NCI-H146 treated with DMSO at 0.1 percent for 48 hours (cell line): Measurements from ENCODE around the gene DIP2C.

Experiments used
- DNase-seq: peaks from one replicate; lab custom pipeline; 2025; ENCODE audit not compliant: unreplicated experiment; lab: John Stamatoyannopoulos, UW

Gene DIP2C

DNA sequence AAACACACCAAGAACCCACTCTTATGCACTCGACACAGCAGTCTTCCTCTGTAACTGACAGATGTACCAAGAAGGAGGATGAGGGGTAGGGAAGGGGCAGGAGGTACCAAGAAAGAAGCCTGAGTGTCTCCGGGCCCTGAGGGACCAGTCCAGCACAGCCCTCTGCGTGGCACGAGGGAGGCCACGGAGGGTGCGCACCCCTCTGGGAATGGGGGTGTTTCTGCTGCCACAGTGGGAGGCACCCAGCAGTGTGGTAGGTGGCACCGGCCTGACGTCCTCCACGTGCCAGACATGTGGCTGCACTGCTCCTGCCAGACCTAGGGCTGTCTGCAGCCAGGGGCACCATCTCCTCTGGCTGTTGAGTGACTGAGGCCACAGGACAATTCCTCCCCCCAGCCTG, 399.9 kb downstream of the DIP2C start:
- no peak for DNase-seq

DNA sequence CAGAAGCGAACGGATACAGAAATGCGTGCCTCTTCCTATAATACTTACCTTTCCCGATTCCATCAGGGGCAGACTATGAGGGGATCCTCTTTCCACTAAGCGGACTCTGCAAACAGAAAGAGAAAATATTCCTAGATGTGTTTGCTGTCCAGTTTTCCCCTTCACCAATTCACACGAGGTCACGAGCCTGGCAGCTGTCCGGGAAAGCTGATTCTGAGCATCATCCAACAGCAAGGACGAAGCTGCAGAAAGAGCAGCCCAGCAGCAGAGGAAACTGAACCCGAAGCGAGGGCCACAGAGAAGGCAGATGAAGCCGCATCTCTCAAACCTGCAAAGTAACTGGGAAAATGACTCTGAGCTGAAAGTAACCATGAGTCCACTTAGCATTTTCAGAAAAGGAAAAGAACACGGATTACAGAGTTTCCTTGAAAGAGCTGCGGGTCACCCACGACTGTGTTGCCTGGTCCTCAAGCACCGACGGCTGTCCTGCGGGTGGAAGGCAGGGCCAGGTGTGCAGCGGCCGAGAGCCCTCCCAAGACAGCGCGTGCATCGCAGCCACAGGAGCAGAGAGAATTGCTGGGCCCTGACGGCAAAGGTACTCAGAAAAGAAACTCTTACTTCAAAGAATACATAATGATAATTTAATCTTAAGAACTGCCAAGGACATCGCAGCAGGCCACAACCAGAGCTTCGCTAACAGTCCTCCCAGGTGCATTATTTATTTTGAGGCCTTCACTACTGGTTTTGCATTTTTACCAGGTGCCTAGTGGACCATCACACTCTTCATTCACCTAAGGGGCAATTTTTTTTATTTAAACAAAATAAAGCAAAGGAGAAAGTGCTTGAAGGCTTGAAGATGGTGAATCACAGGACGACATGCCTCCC, 400.9 kb downstream of the DIP2C start:
- no peak for DNase-seq

DNA sequence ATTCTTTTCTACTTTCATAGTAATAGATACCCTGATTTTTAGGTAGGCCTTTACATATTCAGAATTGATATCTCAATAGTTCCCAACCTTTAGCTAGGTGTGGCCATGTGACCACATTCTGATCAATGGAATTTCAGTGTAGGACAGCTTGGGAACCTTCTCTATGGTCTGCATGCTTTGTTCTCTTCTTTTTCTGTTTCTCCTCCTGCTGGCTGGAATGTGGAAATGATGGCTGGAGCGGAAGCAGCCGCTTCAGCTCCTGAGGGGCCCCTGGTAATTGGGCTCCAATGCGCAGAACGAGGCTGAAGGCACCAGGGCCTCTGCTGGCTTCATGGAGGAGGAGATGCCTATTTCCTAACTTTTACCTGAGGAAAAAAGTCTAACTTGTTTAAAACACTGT, 401.7 kb downstream of the DIP2C start:
- no peak for DNase-seq

DNA sequence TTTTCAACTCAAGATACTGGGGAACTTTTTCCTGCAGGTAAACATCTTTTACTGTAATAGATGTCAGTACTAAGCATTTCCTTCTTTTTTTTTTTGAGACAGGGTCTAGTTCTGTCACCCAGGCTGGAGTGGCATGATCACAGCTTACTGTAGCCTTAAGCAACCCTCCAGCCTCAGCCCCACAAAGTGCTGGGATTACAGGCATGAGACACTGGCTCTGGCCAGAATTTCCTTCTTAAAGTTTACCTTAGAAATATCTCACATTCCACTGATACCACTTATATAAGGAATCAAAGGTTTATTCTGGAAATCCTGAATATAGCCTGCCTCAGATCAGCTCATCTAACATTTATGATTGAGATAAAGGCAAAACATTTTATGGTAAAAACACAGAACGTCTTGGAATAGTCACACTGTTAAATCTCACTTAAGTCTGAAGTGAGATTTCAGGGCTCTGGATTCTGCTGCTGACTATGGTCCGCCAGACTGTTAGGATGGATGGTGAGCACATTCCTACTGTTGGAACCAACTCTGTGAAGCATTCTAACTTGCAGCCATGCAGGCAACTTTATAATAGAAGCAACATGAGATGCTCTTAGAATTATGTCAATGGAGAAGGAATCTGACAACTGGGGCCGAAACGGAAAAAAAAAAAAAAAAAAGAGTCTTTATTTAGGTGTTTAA, 402.3 kb downstream of the DIP2C start:
- DNase-seq: no peak

DNA sequence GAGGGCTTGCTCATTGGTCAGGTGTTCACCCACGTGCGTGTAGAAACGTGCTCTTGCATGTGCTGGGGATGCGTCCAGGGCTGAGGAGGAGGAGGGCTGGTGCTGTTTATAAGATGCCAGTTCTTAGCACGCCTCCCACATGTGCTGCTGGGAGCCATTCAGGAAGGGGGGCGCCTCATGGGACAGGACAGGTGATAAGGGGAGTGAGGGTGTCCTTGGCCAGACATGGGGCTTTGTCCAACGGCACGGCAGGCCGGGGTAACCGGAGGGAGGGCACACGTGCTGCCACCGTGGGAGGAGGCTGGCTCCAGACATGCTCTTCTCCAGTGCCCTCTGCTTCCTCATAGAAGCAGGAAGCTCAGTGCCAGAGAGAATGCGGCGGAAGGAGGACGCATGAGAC, 404.3 kb downstream of the DIP2C start:
- no peak for DNase-seq

DNA sequence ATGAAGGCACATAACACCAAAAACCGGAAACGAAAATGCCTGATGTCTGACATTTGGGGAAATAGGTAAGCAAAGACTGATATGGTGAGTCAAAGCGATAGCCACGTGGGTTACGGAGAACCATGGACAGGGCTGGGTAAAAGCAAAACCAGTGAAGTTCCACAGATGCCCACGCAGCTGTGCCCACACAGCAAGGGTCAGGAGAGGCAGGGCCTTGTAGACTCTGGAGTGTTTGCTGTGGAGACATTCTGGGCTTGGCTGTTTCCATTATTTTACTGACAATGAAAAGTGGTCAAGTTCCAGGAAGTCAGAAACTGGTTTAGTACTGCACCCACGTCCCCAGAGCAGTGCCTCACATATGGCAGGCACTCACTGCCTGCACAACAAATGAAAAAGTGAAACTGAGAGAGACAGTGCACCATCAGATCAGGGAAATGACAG, 405.5 kb downstream of the DIP2C start:
- no peak for DNase-seq

DNA sequence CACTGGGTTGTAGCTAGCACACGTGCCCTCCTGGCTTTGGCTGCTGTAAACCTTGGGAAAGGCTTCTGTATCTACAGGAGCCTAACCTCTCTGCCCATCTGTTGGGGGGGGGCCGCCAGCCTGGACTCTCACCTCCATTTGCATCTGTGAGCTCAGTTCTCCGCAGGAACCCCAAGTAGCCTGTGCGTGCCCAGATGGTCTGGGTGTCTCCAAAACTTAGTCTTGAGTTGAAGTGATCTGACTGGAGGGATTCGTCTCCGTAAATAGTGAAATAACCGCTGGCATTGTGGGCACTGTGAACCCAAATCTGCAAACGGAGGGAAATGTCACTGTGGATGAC, 406.4 kb downstream of the DIP2C start:
- DNase-seq: no peak

DNA sequence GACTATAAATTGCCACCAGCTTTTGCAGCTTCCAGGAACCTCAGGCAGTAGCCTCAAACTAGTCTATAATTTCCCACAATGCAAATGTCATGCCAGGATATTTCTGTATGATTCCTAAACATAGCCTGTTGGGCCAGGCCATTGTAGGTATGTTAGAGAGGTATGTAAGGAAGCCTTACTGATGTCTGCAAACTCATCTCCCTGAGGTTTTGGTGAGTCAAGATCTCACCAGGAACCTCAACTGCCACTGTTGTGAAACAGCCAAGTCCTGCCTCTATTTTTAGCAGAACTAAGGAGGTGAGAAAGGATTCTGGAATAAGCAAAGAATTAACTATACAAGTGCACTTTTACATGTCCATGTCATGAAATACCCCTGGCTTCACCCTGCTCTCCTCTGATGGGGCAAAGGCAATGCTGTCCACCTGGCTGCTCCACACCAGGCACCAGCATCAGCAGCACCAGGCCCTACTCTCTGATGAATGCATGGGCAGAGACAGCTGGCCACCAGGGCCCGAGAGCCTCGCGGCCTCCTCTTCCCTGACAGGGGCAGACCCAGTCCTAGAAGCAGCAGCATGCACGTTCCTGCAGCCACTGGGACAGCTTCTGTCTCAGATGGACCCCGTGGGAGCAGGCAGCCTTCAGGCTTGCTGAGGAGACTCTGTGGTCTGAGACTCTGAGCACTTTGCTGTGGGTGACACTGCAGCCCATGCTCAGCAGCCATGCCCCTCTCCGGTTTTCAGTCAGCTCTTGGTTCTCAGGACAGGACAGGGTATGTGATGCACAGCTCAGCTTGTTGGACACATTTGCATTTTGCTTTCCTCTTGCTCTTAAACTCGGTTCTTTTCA, 407.0 kb downstream of the DIP2C start:
- no peak for DNase-seq

DNA sequence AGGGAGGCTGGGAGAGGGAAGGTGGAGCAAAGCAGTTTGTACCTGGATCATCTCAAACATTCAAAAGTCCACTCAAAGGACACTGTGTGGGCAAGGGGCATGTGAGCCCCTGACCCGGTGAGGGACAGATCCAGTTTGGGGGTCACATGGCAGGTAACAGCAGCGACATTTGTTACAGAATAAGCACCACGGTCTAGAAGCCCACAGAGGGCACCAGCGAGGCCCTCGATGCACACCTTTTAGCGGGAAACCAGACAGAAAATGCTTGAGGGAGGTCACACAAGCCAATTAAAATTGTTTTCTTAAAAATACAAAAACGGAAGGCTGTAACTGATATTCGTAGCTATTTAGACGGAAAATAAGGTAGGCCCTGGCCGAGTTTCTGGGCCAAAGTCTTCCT, 409.8 kb downstream of the DIP2C start:
- DNase-seq: no peak

DNA sequence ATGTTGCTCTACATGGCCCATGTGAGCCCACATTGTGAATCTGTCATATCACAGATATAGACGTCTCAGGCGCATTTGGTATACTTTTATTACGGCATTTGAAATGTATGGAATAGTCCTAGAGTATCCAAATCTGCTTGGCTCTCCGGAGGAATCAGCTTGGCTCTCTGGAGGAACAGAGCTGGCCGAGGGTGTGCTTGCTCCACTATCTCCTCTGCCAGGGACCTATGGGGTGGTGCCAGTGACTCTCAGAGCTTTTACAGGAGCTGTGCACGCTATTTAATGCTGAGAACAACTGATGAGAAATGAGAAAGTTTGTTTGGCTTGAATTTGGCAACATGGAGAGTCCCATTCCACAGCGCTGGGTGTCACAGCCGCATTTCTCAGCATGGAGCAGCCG, 410.2 kb downstream of the DIP2C start:
- DNase-seq: no peak

DNA sequence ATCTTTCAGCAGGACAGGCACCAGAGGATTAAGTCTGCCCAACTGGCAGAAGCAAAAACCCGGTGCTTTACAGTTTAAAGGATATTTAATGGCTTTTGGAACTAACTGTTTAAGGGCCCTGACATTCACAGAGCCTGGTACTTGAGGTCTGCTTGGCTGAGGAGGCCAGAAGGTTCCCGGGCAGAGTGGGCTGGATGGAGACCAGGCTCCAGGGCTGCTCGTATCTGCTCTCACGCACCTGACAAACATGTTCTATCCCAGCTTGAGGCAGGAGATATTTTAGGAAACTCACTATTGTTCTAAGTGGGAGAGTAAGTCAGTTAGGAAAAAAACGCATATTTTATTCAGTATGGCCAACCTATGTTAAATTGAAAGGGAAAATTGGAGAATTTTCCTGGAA, 410.8 kb downstream of the DIP2C start:
- no peak for DNase-seq

DNA sequence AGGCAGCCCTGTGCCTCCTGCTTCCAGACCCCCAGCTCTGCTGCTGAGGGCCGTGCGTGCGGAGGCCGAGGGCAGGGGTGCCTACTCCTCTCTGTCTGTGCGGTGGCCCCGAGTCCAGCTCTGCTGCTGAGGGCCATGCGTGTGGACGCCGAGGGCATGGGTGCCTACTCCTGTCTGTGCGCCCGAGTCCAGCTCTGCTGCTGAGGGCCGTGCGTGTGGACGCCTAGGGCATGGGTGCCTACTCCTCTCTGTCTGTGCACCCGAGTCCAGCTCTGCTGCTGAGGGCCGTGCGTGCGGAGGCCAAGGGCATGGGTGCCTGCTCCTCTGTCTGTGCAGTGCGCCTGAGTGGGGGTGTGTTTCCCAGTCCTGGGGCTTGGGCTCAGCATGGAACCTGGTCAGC, 411.5 kb downstream of the DIP2C start:
- DNase-seq: no peak

DNA sequence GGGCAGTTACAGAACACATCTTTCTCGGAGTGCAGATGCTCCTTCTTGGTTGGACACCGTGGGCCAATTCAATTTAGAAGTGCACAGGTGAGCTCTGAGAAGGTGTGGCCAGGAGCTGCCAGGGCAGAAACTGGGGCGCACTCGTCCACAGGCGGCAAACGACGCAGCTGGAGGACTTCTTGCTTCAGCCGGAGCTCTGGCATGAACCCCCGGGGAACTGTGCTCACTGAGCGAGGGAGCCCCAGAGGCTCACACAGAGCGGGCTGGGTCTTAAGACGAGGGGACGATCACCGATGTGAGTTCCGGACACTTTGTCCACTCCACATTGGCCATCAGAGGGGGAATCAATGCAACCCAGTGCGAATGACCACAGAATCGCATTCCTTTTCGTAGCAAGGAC, 413.8 kb downstream of the DIP2C start:
- DNase-seq: no peak

DNA sequence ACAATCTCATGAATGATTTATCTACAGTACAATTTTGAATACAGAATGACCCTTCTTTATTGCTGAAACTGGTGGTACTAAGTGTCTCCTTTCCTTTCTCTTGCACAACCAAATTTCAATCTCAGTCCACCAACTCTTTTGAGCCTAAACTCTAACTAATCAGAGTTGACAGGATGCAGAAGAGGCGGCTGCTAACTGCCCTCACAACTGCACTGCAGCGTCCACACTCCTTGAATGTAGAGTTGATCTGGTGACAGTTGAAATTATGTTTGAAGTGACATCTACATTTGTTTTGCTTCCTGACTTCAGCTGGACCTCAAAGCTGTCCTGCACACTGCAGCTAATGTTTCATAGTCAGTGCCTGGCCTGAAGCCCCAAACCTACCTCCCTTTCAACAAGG, 414.6 kb downstream of the DIP2C start:
- DNase-seq: no peak

DNA sequence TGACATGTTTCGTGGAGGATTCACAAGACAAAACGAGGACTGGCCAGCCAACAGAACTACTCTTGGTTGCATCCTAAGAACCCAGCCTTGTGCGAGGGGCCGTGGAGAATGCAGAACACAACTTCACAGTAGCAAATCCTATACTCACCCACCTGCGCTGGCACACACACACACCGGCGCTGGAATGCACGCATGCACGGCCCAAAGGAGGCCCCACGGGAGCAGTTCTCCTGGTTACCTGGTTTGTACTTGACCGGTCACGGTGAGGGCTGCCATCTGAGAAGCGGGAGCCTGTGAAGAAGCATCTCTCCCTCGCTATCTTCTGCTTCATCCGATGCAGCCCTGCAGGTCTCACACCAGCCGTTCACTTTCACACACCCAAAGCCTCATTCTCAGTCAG, 416.4 kb downstream of the DIP2C start:
- no peak for DNase-seq

DNA sequence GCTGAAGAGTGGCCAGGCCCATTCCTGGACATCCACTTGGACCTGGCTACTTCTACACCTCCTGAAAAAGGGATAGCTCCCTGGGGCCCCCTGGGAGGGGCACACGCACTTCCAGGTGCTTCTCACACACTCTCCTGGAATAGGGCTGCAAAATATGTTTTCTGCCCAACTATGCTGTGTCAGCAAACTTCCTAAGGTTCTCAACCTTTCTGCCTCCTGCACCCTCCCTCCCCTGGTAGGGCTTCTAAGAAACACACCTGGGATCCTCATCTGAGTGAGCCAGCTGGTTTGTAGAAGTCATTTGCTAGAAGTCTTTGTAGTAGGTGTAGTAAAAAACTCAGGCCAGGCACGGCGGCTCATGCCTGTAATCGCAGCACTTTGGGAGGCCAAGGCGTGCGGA, 417.7 kb downstream of the DIP2C start:
- DNase-seq: no peak

DNA sequence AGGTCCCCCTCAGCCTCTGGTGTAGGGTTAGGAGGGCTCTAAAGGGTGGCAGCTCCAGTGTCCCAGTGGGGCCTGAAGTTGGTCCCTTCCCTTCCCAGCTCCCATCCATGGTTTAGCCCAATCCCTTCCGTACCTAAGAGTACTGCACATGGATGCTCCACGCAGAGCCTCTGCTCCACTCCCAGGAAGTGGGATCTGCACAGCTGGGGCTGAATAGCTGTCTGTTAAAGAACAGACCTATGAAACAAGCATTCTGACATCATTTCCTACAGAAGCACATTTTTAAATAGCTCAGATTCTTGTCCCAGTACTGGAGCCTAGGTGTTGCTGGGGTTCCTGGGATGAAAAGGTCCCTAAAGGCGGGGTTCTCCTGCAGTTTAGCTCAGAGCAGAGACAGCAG, 418.3 kb downstream of the DIP2C start:
- DNase-seq: no peak

DNA sequence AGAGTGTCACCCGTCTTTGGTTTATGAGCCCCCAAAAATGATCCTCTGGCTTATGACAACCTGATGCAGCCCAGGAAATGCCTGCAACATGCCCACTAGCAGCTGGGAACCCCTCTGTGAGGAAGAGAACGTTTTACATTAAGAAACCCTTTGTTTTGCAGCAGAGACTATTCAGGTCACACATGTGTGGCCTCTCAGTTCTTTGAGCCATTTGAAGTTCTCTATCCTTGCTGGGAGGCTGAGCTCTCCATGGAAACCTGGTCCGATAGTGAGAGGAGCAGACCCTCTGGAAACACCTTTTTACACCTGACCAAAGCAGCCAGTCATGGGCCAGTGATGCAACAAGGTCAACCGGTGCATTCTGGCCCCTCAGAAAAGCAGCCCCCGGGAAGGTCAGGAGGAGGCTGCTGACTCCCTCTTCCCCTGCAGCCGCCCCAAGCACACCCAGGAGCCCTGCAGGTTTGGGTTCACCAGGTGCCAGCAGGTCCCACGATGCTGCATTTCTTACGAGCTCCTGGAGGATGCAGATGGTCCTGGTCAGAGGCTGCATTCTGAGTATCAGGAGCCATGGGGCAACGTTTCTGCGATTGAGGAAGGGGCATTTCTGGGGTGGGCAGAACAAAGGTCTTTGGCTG, 419.9 kb downstream of the DIP2C start:
- DNase-seq: no peak

DNA sequence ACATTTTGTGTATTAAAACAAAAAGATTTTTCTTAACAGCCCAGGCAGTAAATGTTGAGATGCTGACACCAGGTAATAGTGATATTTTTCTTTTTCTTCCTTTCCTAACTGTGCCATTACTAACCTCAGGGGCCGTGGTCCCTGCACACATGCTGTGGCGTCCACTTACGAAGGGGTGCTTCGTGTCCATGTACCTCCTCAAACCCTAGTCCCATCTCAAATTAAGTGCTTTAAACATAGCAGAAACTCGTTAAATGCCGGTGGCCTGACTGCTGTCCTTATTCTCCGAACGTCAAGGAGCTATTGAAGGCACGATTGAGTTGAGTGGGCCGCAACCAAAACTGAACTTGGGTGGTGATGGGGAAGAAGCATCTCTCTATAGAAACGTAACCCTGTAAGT, 421.8 kb downstream of the DIP2C start:
- DNase-seq: no peak

DNA sequence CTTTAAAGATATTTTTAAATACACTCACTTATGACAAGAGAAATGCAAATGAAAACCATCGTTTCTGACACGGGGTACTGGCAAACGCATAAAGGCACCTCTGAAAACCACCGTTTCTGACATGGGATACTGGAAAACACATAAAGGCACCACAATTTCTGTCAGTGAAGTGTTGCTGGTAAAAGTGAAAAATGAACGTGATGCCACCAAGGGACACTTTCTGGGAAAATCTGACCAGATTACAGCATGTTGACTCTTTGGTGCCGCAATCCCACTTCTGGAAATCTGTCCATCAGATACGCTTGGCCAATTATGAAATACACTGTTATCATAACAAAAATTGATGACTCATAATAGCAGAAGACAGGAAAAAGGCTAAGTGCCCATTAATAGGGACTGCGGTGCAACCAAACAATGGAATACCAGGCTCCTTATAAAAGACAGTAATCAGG, 422.5 kb downstream of the DIP2C start:
- peak; percentile 59 for DNase-seq
